DOHH2 (cell line): ENCODE results near the gene RBPMS2.

Experiments
- H3F3A ChIP-seq: fragments of 200-600 bp; sonication (generic), shearing (Covaris generic); 2 replicates; pipeline ENCODE4 v1.6.0; 2016; ENCODE audit warnings: antibody characterized with exemption, mild to moderate bottlenecking; ENCODE audit not compliant: control insufficient read depth, insufficient read depth
- H3K27ac ChIP-seq: fragments of 200-600 bp; sonication (generic); 2 replicates; pipeline ENCODE4 v1.5.1; 2014; ENCODE audit warnings: low read depth, mild to moderate bottlenecking, low read length, moderate library complexity
- H3K27me3 ChIP-seq: fragments of 200-600 bp; sonication (generic); 2 replicates; pipeline ENCODE4 v1.6.1; 2014; ENCODE audit warnings: mild to moderate bottlenecking, low read length, mixed read lengths; ENCODE audit not compliant: control insufficient read depth
- H3K36me3 ChIP-seq: fragments of 200-600 bp; sonication (generic); 2 replicates; pipeline ENCODE4 v1.6.1; 2014; ENCODE audit warnings: mild to moderate bottlenecking, low read length, moderate library complexity, mixed read lengths; ENCODE audit not compliant: control insufficient read depth
- H3K4me1 ChIP-seq: fragments of 200-600 bp; sonication (generic); 2 replicates; pipeline ENCODE4 v1.6.1; 2014; ENCODE audit warnings: mild to moderate bottlenecking, low read length, mixed read lengths; ENCODE audit not compliant: control insufficient read depth
- H3K4me2 ChIP-seq: fragments of 200-600 bp; sonication (generic); 2 replicates; pipeline ENCODE4 v1.6.0; 2014; ENCODE audit warnings: mild to moderate bottlenecking, low read length, moderate library complexity
- H3K4me3 ChIP-seq: fragments of 200-600 bp; sonication (generic); 2 replicates; pipeline ENCODE4 v1.5.1; 2014; ENCODE audit warnings: mild to moderate bottlenecking, low read length, mixed read lengths
- H3K79me2 ChIP-seq: fragments of 200-600 bp; sonication (generic); 2 replicates; pipeline ENCODE4 v1.6.1; 2014; ENCODE audit warnings: mild to moderate bottlenecking, low read length, mixed read lengths; ENCODE audit not compliant: control insufficient read depth
- H3K9me2 ChIP-seq: fragments of 200-600 bp; sonication (generic); replicated peaks from 2 replicates; pipeline ENCODE4 v1.6.1; 2014; ENCODE audit warnings: mild to moderate bottlenecking, low read length, mixed read lengths; ENCODE audit not compliant: control insufficient read depth
- H3K9me3 ChIP-seq: fragments of 200-600 bp; sonication (generic); 2 replicates; pipeline ENCODE4 v1.6.1; 2014; ENCODE audit warnings: antibody characterized with exemption, low read length, mixed read lengths; ENCODE audit not compliant: control insufficient read depth, insufficient read depth
- H4K20me1 ChIP-seq: fragments of 200-600 bp; sonication (generic); 2 replicates; pipeline ENCODE4 v1.6.0; 2014; ENCODE audit warnings: low read depth, mild to moderate bottlenecking, antibody characterized with exemption, low read length, moderate library complexity; ENCODE audit not compliant: control insufficient read depth, insufficient read depth
- EZH2phosphoT487 ChIP-seq: fragments of 200-600 bp; sonication (generic); IDR thresholded peaks from 2 replicates; pipeline ENCODE4 v1.6.1; 2017; ENCODE audit warnings: borderline replicate concordance, mild to moderate bottlenecking, antibody characterized with exemption, low read length, moderate library complexity, mixed read lengths
- TF ChIP-seq, protein P1 (sequence below): fragments of 200-600 bp; sonication (generic); IDR thresholded peaks from one replicate; pipeline ENCODE4 v1.5.1; 2014; ENCODE audit warnings: antibody characterized with exemption, mild to moderate bottlenecking, low read depth, low read length; ENCODE audit not compliant: poor library complexity, severe bottlenecking

The RBPMS2 gene

DNA sequence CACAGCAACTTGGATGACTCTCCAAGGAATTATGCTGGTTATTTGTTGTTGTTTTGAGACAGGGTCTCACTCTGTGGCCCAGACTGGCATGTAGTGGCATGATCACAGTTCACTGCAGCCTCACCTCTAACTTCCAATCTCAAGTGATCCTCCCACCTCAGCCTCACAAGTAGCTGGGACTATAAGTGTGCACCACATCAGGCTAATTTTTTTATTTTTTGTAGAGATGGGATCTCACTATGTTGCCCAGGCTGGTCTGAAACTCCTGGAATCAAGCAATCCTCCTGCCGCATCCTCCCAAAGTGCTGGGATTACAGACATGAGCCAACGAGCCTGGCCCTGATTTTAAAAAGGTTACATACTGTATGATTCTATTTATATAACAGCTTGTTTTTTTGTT, 63.0 kb downstream of the RBPMS2 start:
- Histone ChIP-seq H3K27ac (no peak overlapping the region), H3K79me2 (no peaks in the 10 kb centered on the region), H3K4me3 (no peak overlapping the region), H3K9me2 (no peaks in the 10 kb centered on the region), H3K4me1 (no peaks in the 10 kb centered on the region), H3K4me2 (no peak overlapping the region), H3F3A (no peaks in the 10 kb centered on the region), H3K27me3 (no peaks in the 10 kb centered on the region), H4K20me1 (no peaks in the 10 kb centered on the region), H3K9me3 (no peaks in the 10 kb centered on the region), H3K36me3 (no peaks in the 10 kb centered on the region)
- no peak for TF ChIP-seq EZH2phosphoT487
- TF ChIP-seq, protein P1, sequence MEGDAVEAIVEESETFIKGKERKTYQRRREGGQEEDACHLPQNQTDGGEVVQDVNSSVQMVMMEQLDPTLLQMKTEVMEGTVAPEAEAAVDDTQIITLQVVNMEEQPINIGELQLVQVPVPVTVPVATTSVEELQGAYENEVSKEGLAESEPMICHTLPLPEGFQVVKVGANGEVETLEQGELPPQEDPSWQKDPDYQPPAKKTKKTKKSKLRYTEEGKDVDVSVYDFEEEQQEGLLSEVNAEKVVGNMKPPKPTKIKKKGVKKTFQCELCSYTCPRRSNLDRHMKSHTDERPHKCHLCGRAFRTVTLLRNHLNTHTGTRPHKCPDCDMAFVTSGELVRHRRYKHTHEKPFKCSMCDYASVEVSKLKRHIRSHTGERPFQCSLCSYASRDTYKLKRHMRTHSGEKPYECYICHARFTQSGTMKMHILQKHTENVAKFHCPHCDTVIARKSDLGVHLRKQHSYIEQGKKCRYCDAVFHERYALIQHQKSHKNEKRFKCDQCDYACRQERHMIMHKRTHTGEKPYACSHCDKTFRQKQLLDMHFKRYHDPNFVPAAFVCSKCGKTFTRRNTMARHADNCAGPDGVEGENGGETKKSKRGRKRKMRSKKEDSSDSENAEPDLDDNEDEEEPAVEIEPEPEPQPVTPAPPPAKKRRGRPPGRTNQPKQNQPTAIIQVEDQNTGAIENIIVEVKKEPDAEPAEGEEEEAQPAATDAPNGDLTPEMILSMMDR, result no peak

- H3K4me3 ChIP-seq, result no peak overlapping the region
- no peak overlapping the region for H3K27ac ChIP-seq
- H3K79me2 ChIP-seq, result no peaks in the 10 kb centered on the region
- H3K4me1 ChIP-seq, result no peaks in the 10 kb centered on the region
- no peaks in the 10 kb centered on the region for H3K36me3 ChIP-seq
- H3K4me2 ChIP-seq, result no peak overlapping the region
- H3F3A ChIP-seq, result no peaks in the 10 kb centered on the region
- no peaks in the 10 kb centered on the region for H3K9me2 ChIP-seq
- TF ChIP-seq, protein P1, result no peak
- H3K9me3 ChIP-seq, result no peaks in the 10 kb centered on the region
- no peaks in the 10 kb centered on the region for H3K27me3 ChIP-seq
- no peaks in the 10 kb centered on the region for H4K20me1 ChIP-seq
These were observed 64.5 kb downstream of the RBPMS2 start for GRCh38 chr15:64710676-64711428.

- Histone ChIP-seq H3K4me2 (no peak overlapping the region), H3K4me1 (peaks cover 18% of the 10 kb centered on the region), H4K20me1 (peaks cover 5% of the 10 kb centered on the region; the same call in 1 of the 2 replicates), H3K36me3 (0 out of 2 replicates have a peak, but pooled peaks cover 3% of the 10 kb centered on the region), H3K79me2 (peaks cover 17% of the 10 kb centered on the region), H3K27me3 (no peaks in the 10 kb centered on the region), H3K9me2 (no peaks in the 10 kb centered on the region), H3F3A (0 out of 2 replicates have a peak, but pooled peaks cover under 1% of the 10 kb centered on the region), H3K9me3 (no peaks in the 10 kb centered on the region), H3K27ac (no peak overlapping the region), H3K4me3 (no peak overlapping the region)
- TF ChIP-seq, protein P1, result no peak
- no peak for TF ChIP-seq EZH2phosphoT487
These were observed 69.1 kb downstream of the RBPMS2 start for GRCh38 chr15:64706011-64706911.
